ENCODE measurements around the gene PLXNA3.
"Not testable (repeated sequence)": the region's sequence is repeated elsewhere in the genome, so short reads cannot be mapped to it uniquely, and the experiment has no call there.

Gene PLXNA3

DNA sequence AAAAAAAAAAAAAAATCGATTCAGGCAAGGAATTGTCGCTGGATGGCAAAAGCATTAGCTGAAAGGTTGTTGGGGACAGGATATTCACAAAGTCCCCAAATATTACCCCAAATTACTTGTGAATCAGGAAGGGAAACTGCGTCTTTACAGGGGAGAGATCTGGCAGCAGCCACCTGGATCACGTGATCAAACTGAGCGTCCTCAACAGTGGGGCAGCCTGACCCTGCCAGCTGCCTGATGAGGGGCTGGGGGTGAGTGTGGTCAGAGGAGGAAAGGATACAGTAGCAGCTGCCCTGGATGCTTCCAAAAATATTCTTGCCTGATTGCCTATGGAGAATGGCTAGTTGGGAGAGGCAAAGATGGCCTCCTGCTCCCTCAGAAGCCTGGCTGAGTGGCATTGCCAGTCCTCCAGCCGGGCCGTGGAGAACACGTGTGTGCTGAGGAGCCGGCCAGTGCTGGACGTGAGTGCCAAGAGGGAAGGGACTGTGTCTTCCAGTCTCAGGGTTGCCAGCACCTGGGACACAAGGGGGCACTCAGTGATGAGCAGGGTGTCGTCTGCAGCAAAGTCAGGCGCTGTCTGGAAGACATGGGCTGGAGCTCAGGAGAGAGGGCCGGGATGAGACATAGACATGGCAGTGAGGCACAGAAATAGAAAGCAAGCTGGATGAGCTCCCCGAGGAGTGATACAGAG is 24.0 kb downstream of the PLXNA3 start:
- no peak for DNase-seq

DNA sequence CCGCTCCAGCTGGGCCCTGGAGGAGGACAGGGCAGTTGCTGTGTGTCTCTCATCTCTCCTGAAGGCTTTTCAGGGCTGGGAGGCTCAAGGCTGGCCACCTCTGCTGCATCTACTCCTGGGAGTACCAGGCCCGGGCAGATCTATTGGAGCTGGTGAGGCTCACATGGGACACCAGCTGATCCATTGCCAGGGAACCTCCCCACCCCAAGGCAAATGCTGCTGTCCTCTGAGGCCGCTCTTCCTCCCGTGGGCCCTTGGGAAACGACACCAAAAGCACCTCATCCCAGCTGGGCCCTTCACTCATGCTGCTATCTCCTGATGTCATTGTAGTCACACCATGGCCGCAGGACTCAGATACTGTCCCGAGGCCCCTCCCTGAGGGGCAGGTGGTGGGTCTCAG is 24.7 kb downstream of the PLXNA3 start:
- no peak for DNase-seq

DNA sequence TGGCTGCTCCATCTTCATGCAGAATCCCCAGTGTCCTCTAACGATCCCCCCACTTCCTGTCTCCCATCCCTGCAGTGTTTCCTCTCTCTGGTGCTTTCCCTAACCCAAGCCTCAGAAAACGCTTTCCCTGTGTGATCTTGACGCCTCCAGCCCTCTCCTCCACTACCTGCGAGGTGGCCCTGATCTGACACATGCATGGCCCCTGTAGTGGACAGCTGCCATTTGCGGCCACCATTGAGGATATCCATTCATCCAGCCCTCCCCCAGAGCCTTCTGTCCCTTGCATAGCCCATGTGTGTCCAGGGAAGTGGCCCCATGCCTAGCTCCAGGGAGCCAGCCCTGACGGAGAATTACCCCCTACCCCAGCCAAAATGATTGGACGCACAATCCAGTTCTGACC is 25.2 kb downstream of the PLXNA3 start:
- DNase-seq: no peak

- DNase-seq: no peak
These were observed 26.4 kb downstream of the PLXNA3 start for GRCh38 chrX:154484255-154485149.

- DNase-seq: no peak
These were observed 27.3 kb downstream of the PLXNA3 start for GRCh38 chrX:154485150-154486051.

GRCh38 chrX:154486052-154486395 is 27.9 kb downstream of the PLXNA3 start:
- no peak for DNase-seq

- DNase-seq: no peak
These were observed 28.5 kb downstream of the PLXNA3 start, which contains the start of gene UBL4A for GRCh38 chrX:154486396-154487207. TSS of gene UBL4A (minus strand) at chrX:154486615. CDS start at chrX:154486584, 31 bp downstream.

DNA sequence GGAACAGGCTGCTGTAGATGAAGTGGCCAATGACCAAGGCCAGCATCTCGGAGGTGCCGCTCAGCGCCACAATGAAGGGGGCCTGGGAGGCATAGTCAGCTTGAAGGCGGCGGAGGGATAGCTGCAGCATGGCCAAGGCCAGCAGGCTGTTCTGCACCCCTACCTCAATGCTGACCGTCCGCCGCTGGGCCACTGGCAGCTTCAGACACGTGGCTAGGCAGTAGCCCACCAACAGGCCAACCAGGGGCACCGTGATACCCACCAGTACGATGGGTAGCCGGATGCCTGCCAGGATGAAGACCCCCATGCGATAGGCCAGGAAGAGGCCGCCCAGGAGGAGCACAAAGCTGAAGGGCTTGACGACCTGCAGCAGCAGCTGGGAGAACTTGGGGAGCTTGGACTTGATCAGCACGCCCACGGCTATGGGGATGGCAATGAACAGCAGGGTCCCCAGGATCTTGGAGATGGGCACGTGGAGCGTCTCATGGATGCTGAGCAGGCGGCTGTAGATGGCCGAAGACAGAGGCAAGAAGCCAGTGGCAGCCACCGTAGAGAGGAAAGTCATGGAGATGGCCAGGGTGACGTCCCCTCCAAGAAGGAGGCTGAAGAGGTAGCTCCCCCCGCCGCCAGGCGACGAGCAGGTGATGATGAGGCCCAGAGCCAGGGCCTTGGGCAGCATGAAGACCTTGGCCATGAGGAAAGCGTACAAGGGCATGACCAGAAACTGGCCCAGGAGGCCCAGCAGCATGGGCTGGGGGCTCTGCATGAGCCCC is 29.6 kb downstream of the PLXNA3 start:
- no peak for DNase-seq

DNA sequence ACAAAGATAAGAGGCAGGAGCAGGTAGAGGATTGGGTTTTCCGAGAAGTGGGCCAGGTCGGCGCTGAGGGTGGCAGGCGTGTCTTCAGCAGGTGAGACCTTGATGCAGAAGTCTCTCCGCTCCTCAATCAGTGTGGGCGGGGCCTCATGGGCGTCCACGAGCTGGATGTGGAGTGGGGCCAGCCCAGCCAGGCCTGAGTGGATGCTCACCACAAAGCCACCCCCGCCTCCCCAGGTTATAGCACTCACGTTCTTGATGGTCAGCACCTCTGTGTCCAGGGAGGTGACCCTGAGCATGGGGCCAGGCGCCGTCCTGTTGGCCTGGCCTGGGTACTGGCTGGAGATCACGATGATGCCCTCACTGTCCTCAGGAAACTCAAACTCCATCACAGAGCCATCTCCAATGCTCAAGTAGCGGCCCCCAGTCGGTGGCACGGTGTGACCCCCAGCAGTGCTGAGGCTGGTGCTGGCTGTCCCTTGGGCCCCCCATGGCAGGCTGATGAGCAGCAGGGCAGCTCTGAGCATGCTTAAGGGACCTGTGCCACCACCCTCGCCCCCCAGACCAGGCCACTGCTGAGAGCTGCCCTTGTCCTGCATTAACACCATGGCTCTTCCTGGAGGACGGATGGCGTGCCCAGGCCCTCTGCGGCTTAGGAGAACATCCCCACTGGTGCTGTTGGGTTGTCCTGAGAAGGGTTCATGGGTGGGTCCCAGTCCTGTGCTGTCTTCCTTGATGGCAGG is 30.4 kb downstream of the PLXNA3 start:
- no peak for DNase-seq

- DNase-seq: no peak
These were observed 31.1 kb downstream of the PLXNA3 start for GRCh38 chrX:154489182-154489581.

DNA sequence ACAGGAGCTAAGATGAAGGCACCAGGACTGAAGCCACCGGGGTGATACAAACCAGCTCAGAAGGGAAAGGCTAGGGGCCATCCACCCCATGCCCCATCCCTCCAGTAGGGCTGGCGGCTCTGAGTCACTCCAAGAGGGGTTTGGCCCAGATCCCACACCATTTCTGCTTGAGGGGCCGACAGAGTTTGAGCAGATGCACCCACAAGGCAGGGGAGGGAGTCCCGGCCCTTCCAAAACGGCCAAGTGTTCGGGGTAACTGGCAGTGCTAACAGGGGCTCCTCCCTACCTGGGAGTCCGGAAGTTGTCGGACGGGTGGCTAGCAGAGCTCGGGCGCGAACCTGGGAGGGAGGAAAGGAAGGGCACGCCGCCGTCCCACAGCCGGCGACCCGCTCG is 31.9 kb downstream of the PLXNA3 start:
- DNase-seq: no peak

GRCh38 chrX:154490414-154491083 is 32.5 kb downstream of the PLXNA3 start, which contains the start of gene SLC10A3:
TSS of gene SLC10A3 (minus strand) at chrX:154490629. CDS start at chrX:154488940, 1,689 bp downstream.
- peak; percentile 93 for DNase-seq

GRCh38 chrX:154494715-154495114 is 36.6 kb downstream of the PLXNA3 start:
- no peak for DNase-seq

- no peak for DNase-seq
These were observed 37.4 kb downstream of the PLXNA3 start for GRCh38 chrX:154495472-154495922.

- DNase-seq: not testable (repeated sequence)
These were observed 38.6 kb downstream of the PLXNA3 start for GRCh38 chrX:154496591-154497137.

GRCh38 chrX:154501423-154501822 is 43.3 kb downstream of the PLXNA3 start:
- DNase-seq: not testable (repeated sequence)

DNA sequence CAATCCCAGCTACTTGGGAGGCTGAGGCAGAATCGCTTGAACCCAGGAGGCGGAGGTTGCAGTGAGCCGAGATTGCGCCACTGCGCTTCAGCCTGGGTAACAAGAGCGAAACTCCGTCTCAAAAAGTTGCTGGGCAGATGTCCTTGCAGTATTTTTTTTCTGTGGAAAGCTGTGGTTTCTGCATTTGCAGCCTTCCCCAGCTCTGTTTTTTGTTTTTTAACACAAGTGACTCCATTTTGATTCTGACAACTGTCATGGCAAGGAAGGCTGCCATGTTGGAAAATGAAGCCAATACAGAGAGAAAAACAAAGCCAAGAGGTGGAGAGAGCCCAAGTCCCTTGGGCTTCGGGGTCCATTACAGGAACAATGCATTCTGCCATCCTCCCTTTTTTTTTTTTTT is 44.0 kb downstream of the PLXNA3 start:
- DNase-seq: no peak

- no peak for DNase-seq
These were observed 44.9 kb downstream of the PLXNA3 start for GRCh38 chrX:154502989-154503388.

DNA sequence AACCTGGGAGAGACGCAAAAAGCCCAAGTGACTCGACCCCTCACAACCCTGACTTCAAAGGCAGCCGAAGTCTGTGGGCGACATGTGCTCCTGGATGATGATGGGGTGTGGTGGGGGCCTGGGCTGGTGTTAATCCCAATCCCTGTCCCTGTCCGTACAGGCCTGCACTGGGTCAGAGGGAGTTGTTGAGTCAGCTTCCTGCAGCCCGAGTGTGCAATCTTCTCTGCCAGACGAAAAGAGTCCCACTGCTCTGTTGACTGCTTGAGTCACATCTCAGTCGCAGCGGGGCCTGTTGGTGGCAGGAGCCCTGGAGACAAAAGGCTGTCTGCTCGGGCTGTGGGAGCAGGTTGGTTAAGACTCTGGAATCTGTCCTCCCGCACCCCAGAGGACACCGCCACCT is 47.7 kb downstream of the PLXNA3 start:
- no peak for DNase-seq
